Measurements from ENCODE around the gene DPEP1.

DNA sequence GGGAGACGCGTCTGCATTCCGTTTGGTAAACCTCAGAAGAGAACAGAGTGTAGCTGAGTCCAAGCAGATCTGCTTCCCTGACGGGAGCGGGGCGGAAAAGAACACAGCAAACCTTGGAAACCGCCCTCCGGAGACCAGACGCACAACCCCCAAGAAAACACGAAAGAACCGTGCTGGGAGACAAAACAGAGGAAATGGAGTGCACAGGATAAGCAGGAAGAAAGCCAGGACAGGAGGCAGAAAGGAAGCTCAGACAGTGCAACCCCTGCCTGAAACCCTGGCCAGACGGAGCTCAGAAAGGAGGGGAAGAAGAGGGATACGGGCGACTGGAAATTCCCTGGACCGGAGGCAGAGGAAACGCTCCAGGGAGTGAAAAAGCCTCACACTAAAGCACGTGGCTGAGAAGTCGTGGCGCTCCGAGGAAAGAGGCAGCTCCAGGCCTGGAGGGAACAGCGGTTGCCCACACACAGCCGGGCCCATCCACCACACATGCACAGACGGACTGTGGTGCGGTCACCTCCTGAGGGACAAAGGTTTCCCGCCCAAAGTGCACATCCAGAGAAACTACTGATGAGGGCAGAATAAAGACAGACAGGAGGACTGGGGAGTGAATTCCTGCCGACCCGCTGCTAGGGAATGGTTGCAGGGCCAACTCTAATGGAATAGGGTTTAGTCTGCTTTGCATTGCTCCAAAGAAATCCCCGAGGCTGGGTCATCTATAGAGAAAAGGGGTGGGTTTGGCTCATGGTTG lies 10.2 kb downstream of the DPEP1 start:
- TF ChIP-seq POLR2A (IDR thresholded peaks at IDR 0.05): no peak
- TF ChIP-seq, protein P1, sequence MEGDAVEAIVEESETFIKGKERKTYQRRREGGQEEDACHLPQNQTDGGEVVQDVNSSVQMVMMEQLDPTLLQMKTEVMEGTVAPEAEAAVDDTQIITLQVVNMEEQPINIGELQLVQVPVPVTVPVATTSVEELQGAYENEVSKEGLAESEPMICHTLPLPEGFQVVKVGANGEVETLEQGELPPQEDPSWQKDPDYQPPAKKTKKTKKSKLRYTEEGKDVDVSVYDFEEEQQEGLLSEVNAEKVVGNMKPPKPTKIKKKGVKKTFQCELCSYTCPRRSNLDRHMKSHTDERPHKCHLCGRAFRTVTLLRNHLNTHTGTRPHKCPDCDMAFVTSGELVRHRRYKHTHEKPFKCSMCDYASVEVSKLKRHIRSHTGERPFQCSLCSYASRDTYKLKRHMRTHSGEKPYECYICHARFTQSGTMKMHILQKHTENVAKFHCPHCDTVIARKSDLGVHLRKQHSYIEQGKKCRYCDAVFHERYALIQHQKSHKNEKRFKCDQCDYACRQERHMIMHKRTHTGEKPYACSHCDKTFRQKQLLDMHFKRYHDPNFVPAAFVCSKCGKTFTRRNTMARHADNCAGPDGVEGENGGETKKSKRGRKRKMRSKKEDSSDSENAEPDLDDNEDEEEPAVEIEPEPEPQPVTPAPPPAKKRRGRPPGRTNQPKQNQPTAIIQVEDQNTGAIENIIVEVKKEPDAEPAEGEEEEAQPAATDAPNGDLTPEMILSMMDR (IDR thresholded peaks at IDR 0.05): no peak

Data from transverse colon (tissue), 3 donors.